AG04449 (cell line): ENCODE results near the gene ARID1B.
A peak's percentile ranks its signal among the peaks of the same experiment; 100 is the strongest.

Source experiments
- CTCF ChIA-PET: fragments of 350-600 bp; formaldehyde crosslinking; extraction: SDS; loops from one replicate; lab custom pipeline; 2021; ENCODE audit warnings: antibody characterized with exemption; lab: Yijun Ruan, JAX
- POLR2A ChIA-PET: fragments of 400-600, 350-600 bp; formaldehyde crosslinking; extraction: SDS; loops from one replicate; lab custom pipeline; 2020; ENCODE audit warnings: antibody characterized with exemption, inconsistent platforms; lab: Yijun Ruan, JAX
- DNase-seq: peaks from one replicate; pipeline ENCODE4 v3.0.0-alpha.2; 2010; ENCODE audit warnings: low read depth, low spot score
- H3K4me3 ChIP-seq: 2 replicates; pipeline ENCODE4 v1.5.1; 2011; ENCODE audit warnings: low read depth, mild to moderate bottlenecking, control low read depth, low read length
- TF ChIP-seq, protein P1 (sequence below): IDR thresholded peaks from one replicate; pipeline ENCODE4 v1.5.1; 2011; ENCODE audit warnings: mild to moderate bottlenecking, moderate library complexity, low read length, control low read depth, inconsistent platforms; ENCODE audit not compliant: insufficient read depth; ENCODE audit errors: missing control alignments

ARID1B gene

DNA sequence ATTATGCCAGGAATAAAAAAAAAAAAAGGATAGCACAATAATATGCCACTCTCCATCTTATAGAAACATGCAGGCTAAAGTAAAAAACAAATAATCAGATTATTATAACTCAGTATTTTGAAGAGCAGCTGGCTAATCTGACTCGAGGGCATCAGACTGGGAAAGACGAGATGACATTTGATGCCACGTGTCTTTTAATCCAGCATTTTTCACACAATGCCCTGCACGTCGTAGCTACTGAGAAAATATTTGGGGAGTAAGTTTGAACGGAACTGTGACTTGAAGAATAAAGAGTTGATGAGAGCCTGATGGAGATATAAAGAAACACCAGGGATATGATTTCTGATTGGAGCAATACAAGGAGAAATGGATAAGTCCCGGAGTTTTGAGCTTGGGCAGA, 237.7 kb downstream of the ARID1B start:
- TF ChIP-seq, protein P1, sequence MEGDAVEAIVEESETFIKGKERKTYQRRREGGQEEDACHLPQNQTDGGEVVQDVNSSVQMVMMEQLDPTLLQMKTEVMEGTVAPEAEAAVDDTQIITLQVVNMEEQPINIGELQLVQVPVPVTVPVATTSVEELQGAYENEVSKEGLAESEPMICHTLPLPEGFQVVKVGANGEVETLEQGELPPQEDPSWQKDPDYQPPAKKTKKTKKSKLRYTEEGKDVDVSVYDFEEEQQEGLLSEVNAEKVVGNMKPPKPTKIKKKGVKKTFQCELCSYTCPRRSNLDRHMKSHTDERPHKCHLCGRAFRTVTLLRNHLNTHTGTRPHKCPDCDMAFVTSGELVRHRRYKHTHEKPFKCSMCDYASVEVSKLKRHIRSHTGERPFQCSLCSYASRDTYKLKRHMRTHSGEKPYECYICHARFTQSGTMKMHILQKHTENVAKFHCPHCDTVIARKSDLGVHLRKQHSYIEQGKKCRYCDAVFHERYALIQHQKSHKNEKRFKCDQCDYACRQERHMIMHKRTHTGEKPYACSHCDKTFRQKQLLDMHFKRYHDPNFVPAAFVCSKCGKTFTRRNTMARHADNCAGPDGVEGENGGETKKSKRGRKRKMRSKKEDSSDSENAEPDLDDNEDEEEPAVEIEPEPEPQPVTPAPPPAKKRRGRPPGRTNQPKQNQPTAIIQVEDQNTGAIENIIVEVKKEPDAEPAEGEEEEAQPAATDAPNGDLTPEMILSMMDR: no peak
- H3K4me3 ChIP-seq: no peak overlapping the region
- CTCF ChIA-PET: interaction anchor here (0.6 to 0.9 kb wide), 2 partner anchors 13 to 31 kb away, joined by 3 read pairs; no protein-coding TSS in a partner anchor
- no peak for DNase-seq
- POLR2A ChIA-PET: no interaction called here

DNA sequence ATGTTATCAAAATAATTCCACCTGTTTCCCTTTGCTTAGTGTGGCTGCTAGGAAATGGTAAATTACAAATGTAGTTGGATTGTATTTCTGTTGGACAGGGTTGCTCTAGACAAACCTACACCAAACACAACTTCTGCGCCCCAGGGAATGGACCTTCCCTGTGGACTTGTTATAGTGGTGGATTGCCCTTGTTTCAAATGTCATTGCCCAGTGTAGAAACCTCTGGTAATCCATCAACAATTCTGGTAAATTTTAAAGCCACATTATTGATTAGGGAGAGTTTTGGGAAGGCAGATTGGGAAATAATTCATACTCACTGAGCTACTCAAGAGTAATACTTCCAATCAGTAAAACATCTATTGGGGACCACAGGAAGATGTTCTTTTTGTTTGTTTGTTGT, 239.8 kb downstream of the ARID1B start:
- ChIA-PET POLR2A (no interaction called here), CTCF (no interaction called here)
- DNase-seq: no peak
- H3K4me3 ChIP-seq: no peak overlapping the region
- TF ChIP-seq, protein P1: no peak

DNA sequence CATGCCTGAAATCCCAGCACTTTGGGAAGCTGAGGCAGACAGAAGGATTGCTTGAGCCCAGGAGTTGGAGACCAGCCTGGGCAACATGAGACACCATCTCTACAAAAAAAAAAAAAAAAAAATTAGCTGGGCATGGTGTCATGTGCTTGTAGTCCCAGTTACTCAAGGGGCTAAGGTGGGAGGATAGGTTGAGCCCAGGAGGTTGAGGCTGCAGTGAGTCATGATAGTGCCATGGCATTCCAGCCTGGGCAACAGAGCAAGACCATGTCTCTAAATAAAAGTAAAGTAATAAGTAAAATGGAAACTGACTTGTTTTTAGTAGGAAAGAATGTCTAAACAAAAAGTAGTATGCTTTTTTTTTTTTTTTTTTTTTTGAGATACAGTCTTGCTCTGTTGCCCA, 240.7 kb downstream of the ARID1B start:
- CTCF ChIA-PET: interaction anchor here (1.1 kb wide), 1 partner anchor 19 kb away, joined by 3 read pairs; no protein-coding TSS in a partner anchor

DNA sequence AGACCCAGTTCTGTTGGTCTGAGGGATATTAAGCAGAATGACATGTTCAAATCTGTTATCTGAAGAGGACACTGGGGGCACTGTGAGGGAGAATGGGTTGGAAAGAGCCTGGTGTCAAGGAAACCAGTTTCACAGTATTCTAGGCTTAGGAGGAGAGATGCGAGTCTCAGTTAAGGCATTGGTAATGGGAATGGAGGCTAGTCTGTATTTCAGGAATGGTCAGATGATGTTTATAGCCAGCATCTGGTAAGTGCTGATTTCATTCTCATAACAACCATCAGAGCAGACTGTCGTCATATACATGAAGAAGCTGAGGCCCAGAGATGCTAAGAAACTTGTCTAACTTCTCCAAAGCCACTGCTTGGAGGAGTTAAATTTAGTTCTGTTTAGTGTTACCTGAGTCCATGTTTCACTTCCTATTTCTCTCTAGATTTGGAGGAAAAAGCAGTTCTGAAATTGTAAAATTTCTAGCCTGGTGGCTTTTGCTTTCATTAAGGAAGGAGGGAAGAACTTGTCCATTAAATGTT, 242.0 kb downstream of the ARID1B start:
- DNase-seq: no peak
- no peak overlapping the region for H3K4me3 ChIP-seq
- ChIA-PET POLR2A (no interaction called here), CTCF (interaction anchor here (1.0 to 2.1 kb wide), 3 partner anchors 9 to 240 kb away, joined by 3 to 5 read pairs (median 4); no protein-coding TSS in a partner anchor)
- TF ChIP-seq, protein P1: no peak

More for the DNA sequence above, 240.7 kb downstream of the ARID1B start:
- TF ChIP-seq, protein P1: no peak
- POLR2A ChIA-PET: no interaction called here
- no peak overlapping the region for H3K4me3 ChIP-seq
- no peak for DNase-seq

DNA sequence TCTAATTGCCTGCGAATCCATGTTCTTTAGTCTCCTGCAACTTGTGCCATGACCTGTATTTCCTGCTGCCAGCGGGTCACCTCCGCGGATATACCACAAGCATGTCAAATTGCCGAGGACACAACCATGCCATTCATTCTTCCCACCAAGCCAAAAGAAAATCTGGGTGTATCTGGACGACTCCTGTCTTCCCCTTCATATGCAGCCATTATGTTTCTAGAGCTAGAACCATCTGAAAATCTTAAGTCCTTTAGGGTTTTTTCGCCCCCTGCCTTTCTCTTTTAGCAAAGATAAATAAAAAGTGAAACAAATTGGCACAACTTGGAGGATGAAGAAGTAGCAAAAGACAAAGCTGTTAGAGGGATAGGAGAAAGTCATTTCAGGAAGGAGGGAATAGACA, 242.6 kb downstream of the ARID1B start:
- POLR2A ChIA-PET: no interaction called here
- CTCF ChIA-PET: interaction anchor here (1.0 to 2.1 kb wide), 5 partner anchors 8 to 241 kb away, joined by 3 to 5 read pairs (median 4); no protein-coding TSS in a partner anchor
- H3K4me3 ChIP-seq: no peak overlapping the region
- no peak for DNase-seq
- TF ChIP-seq, protein P1: no peak

DNA sequence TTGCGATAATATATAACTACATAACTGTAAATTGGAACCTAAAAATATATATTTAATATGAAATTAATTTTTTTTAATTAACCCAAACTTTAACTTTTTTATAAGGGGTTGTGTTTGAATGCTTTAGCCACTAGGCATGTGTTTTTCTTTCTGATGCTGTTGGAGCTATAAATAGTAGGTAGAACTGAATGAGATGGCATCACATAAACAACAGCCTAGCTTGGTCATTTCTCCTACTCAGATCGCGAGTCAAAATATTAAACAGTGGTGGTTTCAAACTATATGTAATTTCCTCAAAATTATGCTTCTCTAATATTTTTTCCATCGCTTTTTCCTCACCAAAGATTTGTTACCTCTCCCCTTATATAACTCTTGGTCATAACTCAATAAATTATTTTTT, 243.2 kb downstream of the ARID1B start:
- DNase-seq: no peak

More for the DNA sequence above, 243.2 kb downstream of the ARID1B start:
- TF ChIP-seq, protein P1: no peak
- POLR2A ChIA-PET: no interaction called here
- CTCF ChIA-PET: interaction anchor here (0.9 to 2.1 kb wide), 6 partner anchors 9 to 457 kb away, joined by 3 to 5 read pairs (median 4); no protein-coding TSS in a partner anchor
- peak overlapping the region; percentile 72 for H3K4me3 ChIP-seq
